Ishikawa (cell line): Measurements from ENCODE around the gene PCGF5.

ENCODE experiments used
- EGR1 ChIP-seq: IDR thresholded peaks from 2 replicates; pipeline ENCODE4 v1.6.1; 2012
- NFIC ChIP-seq: IDR thresholded peaks from 2 replicates; pipeline ENCODE4 v1.6.1; 2012
- RAD21 ChIP-seq: IDR thresholded peaks from 2 replicates; pipeline ENCODE4 v1.6.1; 2012; ENCODE audit warnings: low read depth
- TAF1 ChIP-seq: IDR thresholded peaks from 2 replicates; pipeline ENCODE4 v1.6.1; 2012; ENCODE audit warnings: low read depth, mild to moderate bottlenecking
- TEAD4 ChIP-seq: IDR thresholded peaks from 2 replicates; pipeline ENCODE4 v1.6.1; 2012
- YY1 ChIP-seq: IDR thresholded peaks from 2 replicates; pipeline ENCODE4 v1.6.1; 2012; ENCODE audit warnings: low read depth
- TF ChIP-seq, protein P1 (sequence below): IDR thresholded peaks from 2 replicates; pipeline ENCODE4 v1.6.1; 2012; ENCODE audit warnings: low read depth, mild to moderate bottlenecking
- TF ChIP-seq, protein P2 (sequence below): IDR thresholded peaks from 2 replicates; pipeline ENCODE4 v1.6.1; 2012
- TF ChIP-seq, protein P3 (sequence below): IDR thresholded peaks from 2 replicates; pipeline ENCODE4 v1.6.1; 2012

DNA sequence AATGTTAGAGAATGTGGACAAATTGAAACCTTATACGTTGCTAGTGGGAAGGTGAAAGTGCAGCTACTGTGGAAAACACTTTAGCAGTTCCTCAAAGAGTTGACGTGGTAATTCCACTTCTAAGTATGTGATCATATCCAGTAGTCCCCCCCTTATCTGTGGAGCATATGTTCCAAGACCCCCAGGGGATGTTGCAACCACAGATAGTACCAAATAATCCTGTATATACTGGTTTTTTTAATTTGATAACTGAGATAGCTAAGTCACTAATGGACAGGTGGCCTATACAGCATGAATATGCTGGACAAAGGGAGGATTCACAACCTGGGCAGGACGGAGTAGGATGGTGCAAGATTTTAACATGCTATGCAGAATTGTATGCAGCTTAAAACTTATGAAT, 36.8 kb downstream of the PCGF5 start:
- TF ChIP-seq, protein P1, sequence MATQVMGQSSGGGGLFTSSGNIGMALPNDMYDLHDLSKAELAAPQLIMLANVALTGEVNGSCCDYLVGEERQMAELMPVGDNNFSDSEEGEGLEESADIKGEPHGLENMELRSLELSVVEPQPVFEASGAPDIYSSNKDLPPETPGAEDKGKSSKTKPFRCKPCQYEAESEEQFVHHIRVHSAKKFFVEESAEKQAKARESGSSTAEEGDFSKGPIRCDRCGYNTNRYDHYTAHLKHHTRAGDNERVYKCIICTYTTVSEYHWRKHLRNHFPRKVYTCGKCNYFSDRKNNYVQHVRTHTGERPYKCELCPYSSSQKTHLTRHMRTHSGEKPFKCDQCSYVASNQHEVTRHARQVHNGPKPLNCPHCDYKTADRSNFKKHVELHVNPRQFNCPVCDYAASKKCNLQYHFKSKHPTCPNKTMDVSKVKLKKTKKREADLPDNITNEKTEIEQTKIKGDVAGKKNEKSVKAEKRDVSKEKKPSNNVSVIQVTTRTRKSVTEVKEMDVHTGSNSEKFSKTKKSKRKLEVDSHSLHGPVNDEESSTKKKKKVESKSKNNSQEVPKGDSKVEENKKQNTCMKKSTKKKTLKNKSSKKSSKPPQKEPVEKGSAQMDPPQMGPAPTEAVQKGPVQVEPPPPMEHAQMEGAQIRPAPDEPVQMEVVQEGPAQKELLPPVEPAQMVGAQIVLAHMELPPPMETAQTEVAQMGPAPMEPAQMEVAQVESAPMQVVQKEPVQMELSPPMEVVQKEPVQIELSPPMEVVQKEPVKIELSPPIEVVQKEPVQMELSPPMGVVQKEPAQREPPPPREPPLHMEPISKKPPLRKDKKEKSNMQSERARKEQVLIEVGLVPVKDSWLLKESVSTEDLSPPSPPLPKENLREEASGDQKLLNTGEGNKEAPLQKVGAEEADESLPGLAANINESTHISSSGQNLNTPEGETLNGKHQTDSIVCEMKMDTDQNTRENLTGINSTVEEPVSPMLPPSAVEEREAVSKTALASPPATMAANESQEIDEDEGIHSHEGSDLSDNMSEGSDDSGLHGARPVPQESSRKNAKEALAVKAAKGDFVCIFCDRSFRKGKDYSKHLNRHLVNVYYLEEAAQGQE: no peak
- TF ChIP-seq NFIC (no peak), TAF1 (no peak), TEAD4 (no peak), RAD21 (no peak), EGR1 (no peak), YY1 (no peak)
- TF ChIP-seq, protein P2, sequence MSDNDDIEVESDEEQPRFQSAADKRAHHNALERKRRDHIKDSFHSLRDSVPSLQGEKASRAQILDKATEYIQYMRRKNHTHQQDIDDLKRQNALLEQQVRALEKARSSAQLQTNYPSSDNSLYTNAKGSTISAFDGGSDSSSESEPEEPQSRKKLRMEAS: no peak
- TF ChIP-seq, protein P3, sequence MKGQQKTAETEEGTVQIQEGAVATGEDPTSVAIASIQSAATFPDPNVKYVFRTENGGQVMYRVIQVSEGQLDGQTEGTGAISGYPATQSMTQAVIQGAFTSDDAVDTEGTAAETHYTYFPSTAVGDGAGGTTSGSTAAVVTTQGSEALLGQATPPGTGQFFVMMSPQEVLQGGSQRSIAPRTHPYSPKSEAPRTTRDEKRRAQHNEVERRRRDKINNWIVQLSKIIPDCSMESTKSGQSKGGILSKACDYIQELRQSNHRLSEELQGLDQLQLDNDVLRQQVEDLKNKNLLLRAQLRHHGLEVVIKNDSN: no peak
